ENCODE results near the gene TRIP10. TPM values are rescaled to one million over a fixed set of nuclear protein-coding genes. Genes with fewer than 3 reads are reported as not detected.

Gene TRIP10
- total and polyA plus RNA-seq, 2 of the 13 experiments (the other 11 are each of a cell fraction or from before 2014, with no cell fraction given) = 32.5 to 33.2 TPM

- TF ChIP-seq MXD1 (CRISPR knock-in tag; IDR thresholded peaks at IDR 0.05) (no peak), PHF21A (CRISPR knock-in tag; IDR thresholded peaks at IDR 0.05) (peak; percentile 50; the same call in 1 of the 2 replicates), ZNF263 (CRISPR knock-in tag; IDR thresholded peaks at IDR 0.05) (peak; percentile 80), UBTF (CRISPR knock-in tag; IDR thresholded peaks at IDR 0.05) (peak; percentile 18; the same call in 1 of the 2 replicates), SP140L (CRISPR knock-in tag; IDR thresholded peaks at IDR 0.05; ENCODE audit: borderline replicate concordance) (no peak), ZNF670 (CRISPR knock-in tag; IDR thresholded peaks at IDR 0.05; ENCODE audit: borderline replicate concordance) (peak; percentile 74; the same call in 1 of the 2 replicates), KMT2A (CRISPR knock-in tag; IDR thresholded peaks at IDR 0.05) (no peak), KLF9 (CRISPR knock-in tag; IDR thresholded peaks at IDR 0.05; ENCODE audit: low read depth) (no peak), ZNF124 (CRISPR knock-in tag; IDR thresholded peaks at IDR 0.05) (no peak), ZSCAN21 (CRISPR knock-in tag; IDR thresholded peaks at IDR 0.05; ENCODE audit: borderline replicate concordance) (no peak), ARID2 (CRISPR knock-in tag; IDR thresholded peaks at IDR 0.05; ENCODE audit: borderline replicate concordance) (no peak), ZNF280D (CRISPR knock-in tag; IDR thresholded peaks at IDR 0.05) (no peak; the same call in 1 of the 2 replicates), ELF3 (CRISPR knock-in tag; IDR thresholded peaks at IDR 0.05) (peak; percentile 84), ZEB1 (IDR thresholded peaks at IDR 0.05; ENCODE audit: insufficient replicate concordance, low read depth) (no peak), ZSCAN25 (CRISPR knock-in tag; IDR thresholded peaks at IDR 0.05) (no peak; the same call in 1 of the 2 replicates), ARID4A (CRISPR knock-in tag; IDR thresholded peaks at IDR 0.05; ENCODE audit: borderline replicate concordance) (peak; percentile 73; the same call in 1 of the 2 replicates), ZNF777 (CRISPR knock-in tag; IDR thresholded peaks at IDR 0.05) (peak; percentile 23; the same call in 1 of the 2 replicates)
- TF ChIP-seq, protein P1, sequence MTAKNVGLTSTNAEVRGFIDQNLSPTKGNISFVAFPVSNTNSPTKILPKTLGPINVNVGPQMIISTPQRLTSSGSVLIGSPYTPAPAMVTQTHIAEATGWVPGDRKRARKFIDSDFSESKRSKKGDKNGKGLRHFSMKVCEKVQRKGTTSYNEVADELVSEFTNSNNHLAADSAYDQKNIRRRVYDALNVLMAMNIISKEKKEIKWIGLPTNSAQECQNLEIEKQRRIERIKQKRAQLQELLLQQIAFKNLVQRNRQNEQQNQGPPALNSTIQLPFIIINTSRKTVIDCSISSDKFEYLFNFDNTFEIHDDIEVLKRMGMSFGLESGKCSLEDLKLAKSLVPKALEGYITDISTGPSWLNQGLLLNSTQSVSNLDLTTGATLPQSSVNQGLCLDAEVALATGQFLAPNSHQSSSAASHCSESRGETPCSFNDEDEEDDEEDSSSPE (CRISPR knock-in tag; IDR thresholded peaks at IDR 0.05) = peak; percentile 91
Measured at GRCh38 chr19:6730153-6730804, 9.2 kb upstream of the TRIP10 start (continued).

All from HepG2 (cell line).